Measurements from ENCODE around the gene FMN2.
"Not testable (repeated sequence)": the region's sequence is repeated elsewhere in the genome, so short reads cannot be mapped to it uniquely, and the experiment has no call there.

FMN2 gene

GRCh38 chr1:240409615-240410014 is 317.9 kb downstream of the FMN2 start:
- TF ChIP-seq CTCF (IDR thresholded peaks at IDR 0.05) = no peak
- Histone ChIP-seq H3K4me2 (ENCODE audit: low read length) (no peak overlapping the region), H3K4me1 (no peaks in the 10 kb centered on the region), H3K27ac (no peak overlapping the region), H3K9ac (no peak overlapping the region), H3K4me3 (ENCODE audit: low read depth, low read length) (no peak overlapping the region), H3K79me2 (no peaks in the 10 kb centered on the region), H3K36me3 (ENCODE audit: control insufficient read depth, insufficient read depth, low read length) (no peaks in the 10 kb centered on the region), H3K27me3 (ENCODE audit: control insufficient read depth, insufficient read depth, low read length) (no peaks in the 10 kb centered on the region), H2AFZ (no peak overlapping the region), H3K9me3 (ENCODE audit: control insufficient read depth, low read length) (no peaks in the 10 kb centered on the region)

DNA sequence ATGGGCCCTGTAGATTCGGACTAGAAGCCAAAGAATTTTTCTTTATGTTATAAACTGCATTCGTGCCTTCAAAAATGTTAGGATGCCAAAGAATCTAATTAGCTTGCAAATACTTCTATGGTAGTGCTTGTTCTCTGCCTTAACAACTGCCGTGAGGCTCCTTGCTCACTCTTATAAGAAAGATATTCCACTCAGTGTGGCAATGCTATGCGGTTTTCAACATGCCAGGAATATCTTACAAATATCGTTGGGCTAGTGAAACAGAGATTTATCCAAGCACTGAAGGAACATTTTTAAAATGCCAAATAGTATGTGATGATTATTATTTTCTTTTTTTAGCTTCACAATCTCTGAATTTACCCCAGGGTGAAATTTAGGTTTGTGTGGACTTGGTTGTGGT is 322.0 kb downstream of the FMN2 start:
- Histone ChIP-seq H2AFZ (no peak overlapping the region), H3K9me3 (ENCODE audit: control insufficient read depth, low read length) (no peaks in the 10 kb centered on the region), H3K4me3 (ENCODE audit: low read depth, low read length) (no peak overlapping the region), H3K4me2 (ENCODE audit: low read length) (no peak overlapping the region), H3K9ac (no peak overlapping the region), H3K27ac (no peak overlapping the region), H3K27me3 (ENCODE audit: control insufficient read depth, insufficient read depth, low read length) (no peaks in the 10 kb centered on the region), H3K4me1 (no peaks in the 10 kb centered on the region), H3K79me2 (no peaks in the 10 kb centered on the region), H3K36me3 (ENCODE audit: control insufficient read depth, insufficient read depth, low read length) (no peaks in the 10 kb centered on the region)
- no peak for TF ChIP-seq CTCF (IDR thresholded peaks at IDR 0.05)

DNA sequence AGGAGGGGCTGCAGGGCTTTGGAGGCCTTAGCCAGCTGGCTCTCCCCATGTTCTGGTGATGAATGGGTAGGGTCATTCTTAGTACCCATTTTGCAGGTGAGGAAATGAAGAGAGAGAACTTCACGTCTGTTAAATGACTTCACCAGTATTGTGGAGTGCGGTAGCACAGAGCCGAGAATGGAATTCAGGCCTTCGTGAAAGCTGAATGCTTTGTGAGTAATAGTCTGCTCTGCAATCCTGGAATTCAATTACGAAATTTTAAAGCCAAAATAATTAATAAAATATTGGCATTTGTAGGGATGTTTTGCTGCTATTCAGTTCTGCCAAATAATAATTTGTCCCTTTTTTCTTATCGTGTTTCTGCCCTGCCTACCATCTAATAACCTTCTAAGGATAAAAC is 322.6 kb downstream of the FMN2 start:
- no peak overlapping the region for H3K4me2 ChIP-seq (ENCODE audit: low read length)
- no peaks in the 10 kb centered on the region for H3K27me3 ChIP-seq (ENCODE audit: control insufficient read depth, insufficient read depth, low read length)
- H3K9ac ChIP-seq = no peak overlapping the region
- H3K4me3 ChIP-seq (ENCODE audit: low read depth, low read length) = no peak overlapping the region
- no peak for TF ChIP-seq CTCF (IDR thresholded peaks at IDR 0.05)
- no peaks in the 10 kb centered on the region for H3K36me3 ChIP-seq (ENCODE audit: control insufficient read depth, insufficient read depth, low read length)
- H3K27ac ChIP-seq = no peak overlapping the region
- no peaks in the 10 kb centered on the region for H3K4me1 ChIP-seq
- no peaks in the 10 kb centered on the region for H3K79me2 ChIP-seq
- H2AFZ ChIP-seq = no peak overlapping the region
- no peaks in the 10 kb centered on the region for H3K9me3 ChIP-seq (ENCODE audit: control insufficient read depth, low read length)

GRCh38 chr1:240415011-240415410 is 323.3 kb downstream of the FMN2 start:
- H3K27me3 ChIP-seq (ENCODE audit: control insufficient read depth, insufficient read depth, low read length); H3K9me3 ChIP-seq (ENCODE audit: control insufficient read depth, low read length); H3K4me3 ChIP-seq (ENCODE audit: low read depth, low read length): not testable (repeated sequence)

GRCh38 chr1:240415532-240415931 is 323.8 kb downstream of the FMN2 start:
- Histone ChIP-seq H3K27me3 (ENCODE audit: control insufficient read depth, insufficient read depth, low read length) (no peaks in the 10 kb centered on the region), H3K4me2 (ENCODE audit: low read length) (no peak overlapping the region), H3K4me1 (no peaks in the 10 kb centered on the region), H2AFZ (no peak overlapping the region), H3K9me3 (ENCODE audit: control insufficient read depth, low read length) (no peaks in the 10 kb centered on the region), H3K4me3 (ENCODE audit: low read depth, low read length) (no peak overlapping the region), H3K36me3 (ENCODE audit: control insufficient read depth, insufficient read depth, low read length) (no peaks in the 10 kb centered on the region), H3K27ac (no peak overlapping the region), H3K79me2 (no peaks in the 10 kb centered on the region), H3K9ac (no peak overlapping the region)
- TF ChIP-seq CTCF (IDR thresholded peaks at IDR 0.05) = no peak

More at GRCh38 chr1:240415011-240415410, 323.3 kb downstream of the FMN2 start:
- not testable (repeated sequence) for H3K9ac ChIP-seq; H3K36me3 ChIP-seq (ENCODE audit: control insufficient read depth, insufficient read depth, low read length); H2AFZ ChIP-seq; H3K79me2 ChIP-seq; H3K4me1 ChIP-seq; H3K4me2 ChIP-seq (ENCODE audit: low read length); H3K27ac ChIP-seq
